Mucosa of stomach (tissue), 1 donor: ENCODE results near the gene ELAC2.
A peak's percentile ranks its signal among the peaks of the same experiment; 100 is the strongest.

Experiments
- H3K27me3 ChIP-seq: one replicate; pipeline ENCODE4 v1.7.0; 2013; ENCODE audit warnings: mild to moderate bottlenecking, low read length; ENCODE audit not compliant: control insufficient read depth, insufficient read depth
- H3K36me3 ChIP-seq: one replicate; pipeline ENCODE4 v1.7.0; 2013; ENCODE audit warnings: low read length; ENCODE audit not compliant: control insufficient read depth, insufficient read depth
- H3K4me1 ChIP-seq: one replicate; pipeline ENCODE4 v1.7.0; 2013; ENCODE audit warnings: mild to moderate bottlenecking, low read length; ENCODE audit not compliant: control insufficient read depth, insufficient read depth
- H3K4me3 ChIP-seq: one replicate; pipeline ENCODE4 v1.7.0; 2013; ENCODE audit warnings: low read length
- H3K9ac ChIP-seq: one replicate; pipeline ENCODE4 v1.7.0; 2013; ENCODE audit warnings: mild to moderate bottlenecking, low read length, moderate library complexity
- H3K9me3 ChIP-seq: one replicate; pipeline ENCODE4 v1.7.0; 2013; ENCODE audit warnings: mild to moderate bottlenecking, low read length, moderate library complexity; ENCODE audit not compliant: control insufficient read depth
- donor health status: Pancreatic carcinoma.

Gene ELAC2

DNA sequence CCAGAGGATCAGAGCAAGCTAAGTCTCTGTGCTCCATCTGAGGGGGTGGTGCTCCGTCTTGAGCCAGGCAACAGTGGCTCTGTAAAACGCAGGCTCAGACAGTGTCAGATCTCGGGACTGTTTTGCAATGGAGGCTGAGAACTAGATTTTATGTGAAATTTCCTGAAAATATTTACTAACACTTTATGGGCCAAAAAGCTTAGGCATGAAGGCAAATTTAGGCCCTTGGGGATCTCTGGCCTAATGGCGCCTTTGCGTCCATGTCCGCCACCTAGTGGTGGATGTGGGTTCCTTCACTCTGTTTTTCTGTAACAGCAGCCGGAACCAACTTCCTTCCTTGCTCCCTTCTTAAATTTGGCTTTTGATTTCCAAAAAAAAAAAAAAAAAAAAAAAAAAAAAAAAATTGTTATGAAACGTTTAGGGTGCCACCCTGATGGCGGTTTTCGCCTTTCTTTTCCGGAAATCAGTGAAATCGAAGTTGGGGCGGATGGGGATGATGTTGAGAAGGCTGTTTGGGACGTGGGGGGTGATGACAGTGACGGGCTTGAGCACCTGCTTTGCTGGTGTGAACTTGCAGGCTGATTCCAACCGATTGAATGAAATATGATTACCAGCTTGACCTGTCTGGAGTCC is 14.0 kb upstream of the ELAC2 start:
- no peak overlapping the region for H3K4me3 ChIP-seq
- H3K9me3 ChIP-seq, result no peaks in the 10 kb centered on the region
- H3K9ac ChIP-seq, result no peak overlapping the region

DNA sequence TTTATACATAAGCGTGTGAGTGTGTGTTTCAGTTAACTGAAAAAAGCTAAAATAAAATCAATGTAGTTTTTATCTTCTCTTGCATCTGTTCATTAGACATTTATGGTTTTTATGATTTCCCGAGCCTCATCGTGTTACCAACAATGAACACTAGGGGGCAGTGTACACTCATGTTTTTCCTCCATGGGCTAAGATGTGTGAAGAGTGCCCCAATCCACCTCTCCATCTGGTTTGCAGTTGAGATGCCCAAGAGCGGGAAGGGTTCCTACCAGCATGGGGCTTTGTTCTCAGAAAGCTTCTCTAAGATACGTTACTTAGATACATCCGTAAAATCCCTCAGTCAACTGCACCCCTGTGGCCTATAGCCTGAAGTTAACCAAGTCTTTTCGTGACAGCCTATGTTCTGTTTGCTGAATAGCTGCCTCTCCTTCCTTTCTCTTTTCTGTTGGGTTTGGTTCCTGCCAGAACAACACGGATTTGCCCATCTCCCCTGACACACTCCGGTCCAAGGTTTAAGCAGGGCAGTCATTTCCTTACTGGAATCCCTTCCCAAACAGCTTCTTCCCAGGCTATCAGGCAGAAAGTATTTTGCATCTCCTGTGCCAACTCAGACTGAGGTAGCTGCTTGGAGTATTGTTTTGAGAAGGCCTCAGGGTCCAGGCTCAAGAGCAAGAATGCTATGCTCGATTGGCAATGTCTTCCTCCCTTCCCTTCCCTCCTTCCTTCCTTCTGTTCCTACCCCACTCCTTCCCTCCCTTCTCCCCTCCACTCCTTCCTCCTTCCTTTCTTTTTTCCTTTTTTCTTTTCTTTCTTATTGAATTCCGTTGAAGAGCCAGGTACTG is 12.9 kb upstream of the ELAC2 start:
- Histone ChIP-seq H3K27me3 (no peaks in the 10 kb centered on the region), H3K9ac (no peak overlapping the region), H3K36me3 (no peaks in the 10 kb centered on the region), H3K4me3 (no peak overlapping the region), H3K4me1 (no peaks in the 10 kb centered on the region), H3K9me3 (no peaks in the 10 kb centered on the region)

More for the DNA sequence above, 14.0 kb upstream of the ELAC2 start:
- Histone ChIP-seq H3K27me3 (no peaks in the 10 kb centered on the region), H3K36me3 (no peaks in the 10 kb centered on the region), H3K4me1 (no peaks in the 10 kb centered on the region)

DNA sequence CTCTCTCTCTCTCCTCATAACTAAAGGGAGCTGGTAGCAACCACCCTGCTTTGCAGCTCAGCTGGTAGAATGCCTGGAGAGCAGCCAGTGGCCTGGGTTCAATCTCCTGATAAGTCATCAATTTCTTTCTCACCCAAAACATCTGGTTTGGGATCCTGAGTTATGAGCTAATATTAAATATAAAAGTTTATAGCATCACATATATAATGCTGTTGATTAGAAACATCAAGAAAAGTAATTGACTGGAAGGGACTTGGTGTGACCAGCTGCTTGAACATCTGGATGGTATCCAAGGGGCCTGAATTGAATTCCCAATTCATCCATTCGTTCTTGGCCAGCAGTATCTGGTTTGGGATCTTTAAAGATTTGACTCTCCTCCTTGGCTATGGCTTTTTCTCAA is 12.2 kb upstream of the ELAC2 start:
- Histone ChIP-seq H3K4me3 (no peak overlapping the region), H3K27me3 (no peaks in the 10 kb centered on the region), H3K9ac (no peak overlapping the region), H3K4me1 (no peaks in the 10 kb centered on the region), H3K9me3 (no peaks in the 10 kb centered on the region), H3K36me3 (no peaks in the 10 kb centered on the region)

DNA sequence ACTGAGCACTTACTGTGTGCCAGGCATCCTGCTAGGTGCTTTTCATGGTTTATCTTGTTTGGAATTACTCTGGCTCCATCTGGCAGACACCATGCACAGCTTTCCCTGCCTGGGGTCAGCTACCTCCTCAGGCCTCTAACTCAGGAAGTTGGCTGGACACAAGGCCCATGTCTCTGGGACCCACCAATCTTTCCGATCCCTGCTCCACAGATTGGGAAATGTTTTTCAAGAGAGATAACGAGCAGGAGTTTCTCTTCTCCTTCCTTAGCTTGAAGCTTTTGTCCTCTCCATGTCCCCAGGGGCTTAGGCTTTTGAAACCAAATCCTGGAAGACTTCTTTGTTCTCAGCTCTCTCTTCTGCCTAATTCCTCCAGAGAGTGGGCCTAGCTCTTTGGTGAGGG is 11.5 kb upstream of the ELAC2 start:
- Histone ChIP-seq H3K9ac (no peak overlapping the region), H3K4me3 (no peak overlapping the region), H3K9me3 (no peaks in the 10 kb centered on the region), H3K27me3 (no peaks in the 10 kb centered on the region), H3K4me1 (no peaks in the 10 kb centered on the region), H3K36me3 (no peaks in the 10 kb centered on the region)

DNA sequence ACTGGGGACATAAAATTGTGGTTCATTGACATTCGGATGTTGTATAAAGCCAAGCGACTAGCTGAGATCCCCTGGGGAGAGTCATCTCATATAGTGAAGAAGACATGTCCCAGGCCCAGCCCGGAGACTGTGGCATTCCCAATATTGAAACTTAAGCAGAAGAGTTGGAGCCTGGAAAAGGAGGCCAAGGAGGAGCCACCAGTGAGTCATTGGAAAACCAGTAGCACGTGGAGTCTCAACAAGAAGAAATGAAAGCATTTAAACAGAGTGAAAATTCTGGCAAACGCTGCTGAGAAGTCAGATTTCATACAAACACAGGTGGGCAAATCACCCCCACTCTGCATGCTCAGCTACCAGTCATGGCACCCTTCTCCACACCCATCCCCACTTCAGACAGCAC is 9.4 kb upstream of the ELAC2 start:
- H3K36me3 ChIP-seq, result no peaks in the 10 kb centered on the region
- no peak overlapping the region for H3K4me3 ChIP-seq
- H3K9me3 ChIP-seq, result no peaks in the 10 kb centered on the region

DNA sequence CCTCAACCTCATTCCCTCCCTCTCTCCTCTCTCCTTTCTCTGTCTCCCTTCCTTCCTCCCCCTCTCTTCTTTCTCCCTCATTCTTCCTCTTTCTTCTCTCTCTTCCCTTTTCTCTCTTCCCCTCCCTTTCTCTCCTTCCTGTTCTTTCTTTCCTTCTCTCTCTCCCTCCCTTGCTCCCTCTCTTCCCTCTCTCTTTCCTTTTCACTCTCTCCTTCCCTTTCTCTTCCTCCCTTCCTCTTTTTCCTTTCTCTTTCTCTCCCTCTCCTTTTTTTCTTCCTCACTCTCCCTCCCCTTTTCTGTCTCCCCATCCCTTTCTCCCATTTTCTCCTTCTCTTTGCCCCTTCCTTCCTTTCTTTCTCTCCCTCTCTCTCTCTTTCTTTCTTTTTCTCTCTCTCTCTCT is 7.9 kb upstream of the ELAC2 start:
- no peaks in the 10 kb centered on the region for H3K9me3 ChIP-seq
- no peak overlapping the region for H3K9ac ChIP-seq
- H3K4me1 ChIP-seq, result no peaks in the 10 kb centered on the region
- no peaks in the 10 kb centered on the region for H3K36me3 ChIP-seq
- no peaks in the 10 kb centered on the region for H3K27me3 ChIP-seq
- H3K4me3 ChIP-seq, result no peak overlapping the region

More for the DNA sequence above, 9.4 kb upstream of the ELAC2 start:
- H3K4me1 ChIP-seq, result no peaks in the 10 kb centered on the region
- H3K9ac ChIP-seq, result no peak overlapping the region
- no peaks in the 10 kb centered on the region for H3K27me3 ChIP-seq

DNA sequence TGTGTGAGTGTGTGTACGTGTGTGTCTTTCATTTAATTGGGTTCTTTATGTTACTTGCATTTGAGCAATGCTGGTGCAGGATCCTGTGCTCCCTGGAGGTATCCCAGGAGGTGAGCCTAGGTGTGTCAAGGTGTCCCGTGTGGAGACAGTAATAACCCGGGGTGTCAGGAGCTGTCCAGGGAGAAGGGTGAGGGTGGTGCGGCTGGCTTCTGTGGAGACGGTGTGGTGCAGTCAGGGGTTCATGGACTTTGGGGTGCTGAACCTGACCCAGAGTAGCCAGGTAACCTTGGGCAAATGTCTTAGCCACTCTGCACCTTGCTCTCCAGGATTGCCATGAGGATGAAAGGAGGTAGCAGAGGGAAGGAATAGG is 7.4 kb upstream of the ELAC2 start:
- no peaks in the 10 kb centered on the region for H3K36me3 ChIP-seq

DNA sequence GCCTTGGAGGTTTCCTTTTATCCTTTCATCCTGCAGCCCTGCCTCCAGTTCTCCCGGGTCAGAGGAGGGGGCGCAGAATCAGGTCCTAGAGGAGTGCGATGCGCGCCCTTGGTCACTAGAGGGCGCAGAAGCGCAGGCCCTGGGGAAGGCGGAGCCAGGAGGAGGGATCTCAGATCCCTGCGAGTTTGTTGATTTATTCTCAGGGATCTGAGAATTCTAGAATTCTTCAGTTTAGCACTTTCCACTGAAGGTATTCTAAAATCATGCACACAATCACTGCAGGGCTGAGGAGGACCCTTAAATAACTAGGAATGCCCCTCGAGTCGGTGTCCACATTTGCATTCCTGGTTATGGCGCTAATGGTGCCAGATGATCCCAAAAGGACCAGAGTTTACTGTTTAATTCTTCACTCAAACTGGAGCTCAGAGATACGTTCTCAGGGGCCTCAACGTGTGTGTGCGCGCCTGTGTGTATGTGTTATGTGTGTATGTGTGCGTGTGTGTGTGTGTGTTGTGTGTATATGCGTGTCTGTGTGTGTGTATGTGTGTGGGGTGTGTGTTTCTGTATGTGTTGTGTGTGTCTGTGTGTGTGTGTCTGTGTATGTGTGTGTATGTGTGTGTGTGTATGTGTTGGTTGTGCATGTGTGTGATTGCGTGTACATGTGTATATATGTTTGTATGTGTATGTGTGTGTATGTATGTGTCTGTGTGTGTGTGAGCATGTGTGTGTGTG is 6.9 kb upstream of the ELAC2 start:
- no peak overlapping the region for H3K9ac ChIP-seq
- H3K9me3 ChIP-seq, result no peaks in the 10 kb centered on the region
- H3K27me3 ChIP-seq, result no peaks in the 10 kb centered on the region
- H3K36me3 ChIP-seq, result no peaks in the 10 kb centered on the region
- H3K4me1 ChIP-seq, result no peaks in the 10 kb centered on the region
- no peak overlapping the region for H3K4me3 ChIP-seq

More for the DNA sequence above, 7.4 kb upstream of the ELAC2 start:
- Histone ChIP-seq H3K9me3 (no peaks in the 10 kb centered on the region), H3K9ac (no peak overlapping the region), H3K4me1 (no peaks in the 10 kb centered on the region), H3K4me3 (no peak overlapping the region), H3K27me3 (no peaks in the 10 kb centered on the region)

DNA sequence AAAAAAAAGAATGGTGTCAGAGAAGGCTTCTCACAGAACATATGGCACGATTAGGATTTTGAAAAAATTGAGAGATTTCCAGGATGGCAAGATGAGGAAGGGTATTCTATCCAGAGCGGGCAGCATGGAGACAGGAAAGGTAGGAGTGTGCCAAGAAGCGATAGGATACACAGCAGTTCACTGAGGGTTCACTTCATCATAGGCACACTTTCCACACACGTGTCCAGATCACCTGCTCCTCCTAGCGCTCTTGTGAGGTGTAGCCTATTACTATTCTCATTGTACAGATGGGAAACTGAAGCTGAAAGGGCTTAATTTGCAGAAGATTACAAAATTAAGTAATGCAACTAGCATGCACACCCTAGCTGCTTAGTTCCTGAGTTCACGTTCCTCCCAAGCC is 6.2 kb upstream of the ELAC2 start:
- Histone ChIP-seq H3K4me1 (no peaks in the 10 kb centered on the region), H3K36me3 (no peaks in the 10 kb centered on the region), H3K27me3 (no peaks in the 10 kb centered on the region), H3K4me3 (no peak overlapping the region), H3K9ac (no peak overlapping the region), H3K9me3 (no peaks in the 10 kb centered on the region)

DNA sequence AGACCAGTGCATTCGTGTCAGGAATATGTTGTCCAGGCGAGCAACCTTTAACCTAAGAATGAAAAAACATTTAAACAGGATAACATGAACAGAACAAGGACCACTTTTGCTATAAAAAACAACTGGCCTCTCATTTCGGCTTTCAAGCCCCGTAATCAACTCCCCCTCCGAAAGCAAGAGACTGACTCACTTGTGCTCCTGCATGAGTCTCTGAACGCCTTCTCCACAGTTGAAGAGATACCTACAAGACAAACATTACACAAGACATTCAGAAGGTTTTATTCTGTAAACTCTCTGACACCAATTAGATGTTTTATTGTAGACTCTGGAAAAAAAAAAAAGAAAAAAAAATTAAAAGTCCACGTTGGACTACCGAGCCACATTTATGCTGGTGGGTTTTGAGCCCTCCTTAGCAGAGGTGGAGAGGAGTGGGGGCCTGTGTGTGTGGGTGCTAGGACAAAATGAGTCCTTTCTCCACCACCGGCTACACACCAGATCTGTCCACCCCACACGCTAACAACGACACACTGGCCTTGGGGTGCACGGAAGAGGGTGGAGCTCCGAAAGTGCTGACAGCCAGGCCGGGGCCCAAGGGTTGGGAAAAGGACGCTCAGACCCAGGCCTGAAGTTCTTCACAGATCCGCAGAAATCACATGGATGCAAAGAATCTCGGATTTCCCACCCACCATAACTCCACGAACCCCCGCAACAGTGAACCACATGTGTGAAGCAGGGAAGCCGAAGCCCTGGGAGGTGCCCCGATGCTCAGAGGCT is 759 bp downstream of the ELAC2 start:
- peaks cover 11% of the 10 kb centered on the region for H3K4me1 ChIP-seq
- no peaks in the 10 kb centered on the region for H3K27me3 ChIP-seq
- peak overlapping the region; percentile 88 for H3K4me3 ChIP-seq
- H3K9me3 ChIP-seq, result no peaks in the 10 kb centered on the region
- peak overlapping the region; percentile 69 for H3K9ac ChIP-seq
- peaks cover 9% of the 10 kb centered on the region for H3K36me3 ChIP-seq

DNA sequence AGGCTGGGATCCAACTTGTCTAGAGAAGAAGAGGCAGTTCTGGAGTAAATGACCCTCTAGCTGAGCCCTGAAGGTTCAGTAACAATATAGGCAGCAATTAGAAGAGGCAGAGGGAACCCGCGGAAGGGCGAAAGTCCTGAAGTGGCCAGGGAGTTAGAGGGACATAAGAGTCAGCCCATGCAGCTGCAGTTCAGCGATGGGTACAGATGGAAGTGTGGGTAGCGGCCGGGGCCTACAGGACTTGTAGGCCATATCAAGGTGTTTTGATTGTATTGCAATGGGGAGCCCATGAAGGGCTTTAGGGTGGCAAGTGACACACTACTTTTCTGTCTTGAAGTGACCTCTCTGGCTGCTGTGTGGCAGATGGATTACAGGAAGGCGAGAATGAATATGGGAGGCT is 3.0 kb downstream of the ELAC2 start:
- H3K4me1 ChIP-seq, result peaks cover 11% of the 10 kb centered on the region
- no peak overlapping the region for H3K4me3 ChIP-seq
- H3K9me3 ChIP-seq, result no peaks in the 10 kb centered on the region
- no peak overlapping the region for H3K9ac ChIP-seq
- H3K36me3 ChIP-seq, result peaks cover 9% of the 10 kb centered on the region
- no peaks in the 10 kb centered on the region for H3K27me3 ChIP-seq
